ENCODE measurements around the gene C20orf96.

The C20orf96 gene

DNA sequence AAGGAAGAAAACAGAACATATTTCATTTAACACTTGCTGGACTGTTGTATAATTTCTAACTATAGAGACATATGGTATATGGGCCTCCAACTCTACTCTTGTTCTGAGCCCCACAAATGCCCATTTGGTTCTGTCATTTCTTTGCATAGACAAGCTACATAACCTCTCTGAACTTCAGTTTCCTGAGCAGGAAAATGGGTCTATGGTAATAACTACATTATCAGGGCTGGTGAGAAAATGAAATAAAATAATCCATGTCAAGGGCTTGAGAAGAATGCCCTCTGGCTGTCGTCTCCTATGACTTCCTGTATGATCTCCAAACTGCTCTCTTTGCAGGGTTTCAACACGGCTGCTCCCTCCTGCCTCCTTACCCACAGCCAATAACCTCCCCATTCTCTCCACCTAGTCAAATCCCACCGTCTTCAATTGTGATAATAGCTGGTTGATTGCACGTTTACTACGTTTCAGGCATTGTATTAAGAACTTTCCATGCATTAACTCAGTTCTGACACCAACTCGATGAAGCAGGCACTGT lies 18.8 kb upstream of the C20orf96 start:
- no peak for TF ChIP-seq CTCF (IDR thresholded peaks at IDR 0.05; ENCODE audit: insufficient read depth, low read length, poor library complexity, severe bottlenecking)
- no peaks in the 10 kb centered on the region for H3K27me3 ChIP-seq (replicated peaks; ENCODE audit: control insufficient read depth, insufficient read depth, low read length)
- H3K36me3 ChIP-seq (ENCODE audit: control insufficient read depth, insufficient read depth, low read length), result no peaks in the 10 kb centered on the region
- no peak overlapping the region for H3K4me3 ChIP-seq (replicated peaks; ENCODE audit: low read depth, low read length)
- DNase-seq (ENCODE audit: extremely low read depth, insufficient read length), result no peak

- DNase-seq (ENCODE audit: extremely low read depth, insufficient read length), result no peak
- H3K27me3 ChIP-seq (replicated peaks; ENCODE audit: control insufficient read depth, insufficient read depth, low read length), result no peaks in the 10 kb centered on the region
- no peak overlapping the region for H3K4me3 ChIP-seq (replicated peaks; ENCODE audit: low read depth, low read length)
- H3K36me3 ChIP-seq (ENCODE audit: control insufficient read depth, insufficient read depth, low read length), result no peaks in the 10 kb centered on the region
- no peak for TF ChIP-seq CTCF (IDR thresholded peaks at IDR 0.05; ENCODE audit: insufficient read depth, low read length, poor library complexity, severe bottlenecking)
These were observed 18.0 kb upstream of the C20orf96 start for GRCh38 chr20:308427-309038.

DNA sequence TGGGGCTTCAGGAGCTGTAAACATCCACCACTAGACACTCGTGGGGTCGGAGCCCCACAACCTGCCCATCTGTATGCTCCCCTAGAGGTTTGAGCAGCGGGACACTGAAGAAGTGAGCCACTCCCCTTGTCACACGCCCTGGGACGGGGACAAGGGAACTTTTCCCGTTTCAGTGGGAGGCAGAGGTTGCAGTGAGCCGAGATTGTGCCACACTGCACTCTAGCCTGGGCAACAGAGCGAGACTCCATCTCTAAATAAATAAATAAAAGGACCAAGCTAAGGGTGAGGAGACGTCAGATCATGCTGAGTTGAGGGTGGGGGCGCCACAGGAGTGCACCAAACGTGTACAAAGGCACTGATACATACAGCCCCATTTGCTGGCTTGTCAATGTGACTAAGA lies 15.2 kb upstream of the C20orf96 start:
- no peaks in the 10 kb centered on the region for H3K27me3 ChIP-seq (replicated peaks; ENCODE audit: control insufficient read depth, insufficient read depth, low read length)
- TF ChIP-seq CTCF (IDR thresholded peaks at IDR 0.05; ENCODE audit: insufficient read depth, low read length, poor library complexity, severe bottlenecking), result no peak
- H3K36me3 ChIP-seq (ENCODE audit: control insufficient read depth, insufficient read depth, low read length), result peaks cover 1% of the 10 kb centered on the region
- no peak overlapping the region for H3K4me3 ChIP-seq (replicated peaks; ENCODE audit: low read depth, low read length)
- no peak for DNase-seq (ENCODE audit: extremely low read depth, insufficient read length)

GRCh38 chr20:301886-302848 lies 11.6 kb upstream of the C20orf96 start:
- peaks cover 3% of the 10 kb centered on the region for H3K36me3 ChIP-seq (ENCODE audit: control insufficient read depth, insufficient read depth, low read length)
- H3K27me3 ChIP-seq (replicated peaks; ENCODE audit: control insufficient read depth, insufficient read depth, low read length), result no peaks in the 10 kb centered on the region
- DNase-seq (ENCODE audit: extremely low read depth, insufficient read length), result no peak
- H3K4me3 ChIP-seq (replicated peaks; ENCODE audit: low read depth, low read length), result no peak overlapping the region
- TF ChIP-seq CTCF (IDR thresholded peaks at IDR 0.05; ENCODE audit: insufficient read depth, low read length, poor library complexity, severe bottlenecking), result no peak

DNA sequence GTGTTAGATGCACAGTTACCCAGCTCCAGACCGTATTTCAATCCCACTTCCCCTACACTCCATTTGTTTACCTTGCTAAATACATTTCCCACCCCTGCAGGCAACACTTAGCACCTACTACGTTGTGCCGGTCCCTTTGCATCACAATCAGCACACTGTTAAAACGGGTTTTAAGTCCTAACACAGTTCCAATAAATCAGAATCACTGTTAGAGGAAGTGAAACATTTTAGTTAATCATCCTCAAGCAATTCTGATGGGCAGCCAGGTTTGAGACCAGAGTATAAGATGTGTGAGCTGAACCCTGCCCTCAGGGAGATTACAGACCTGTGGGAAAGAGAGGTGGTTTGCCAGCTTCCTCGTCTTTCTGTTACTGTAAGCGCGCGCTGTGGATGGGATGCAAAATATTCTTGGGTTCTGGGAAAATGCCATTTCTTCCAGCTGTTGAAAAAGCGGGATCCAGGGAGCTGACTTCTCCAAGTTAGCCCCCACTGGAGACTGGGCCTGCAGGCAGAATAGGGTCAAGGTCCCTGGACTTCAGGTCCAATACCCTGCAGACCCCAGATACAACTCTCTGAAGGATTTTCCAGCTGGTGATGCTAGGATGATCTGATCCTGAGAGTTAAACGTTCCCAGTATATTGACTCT lies 9.9 kb upstream of the C20orf96 start:
- Histone ChIP-seq H3K36me3 (ENCODE audit: control insufficient read depth, insufficient read depth, low read length) (peaks cover 3% of the 10 kb centered on the region), H3K27me3 (replicated peaks; ENCODE audit: control insufficient read depth, insufficient read depth, low read length) (no peaks in the 10 kb centered on the region), H3K4me3 (replicated peaks; ENCODE audit: low read depth, low read length) (no peak overlapping the region)
- TF ChIP-seq CTCF (IDR thresholded peaks at IDR 0.05; ENCODE audit: insufficient read depth, low read length, poor library complexity, severe bottlenecking), result no peak
- no peak for DNase-seq (ENCODE audit: extremely low read depth, insufficient read length)

Measured in GM06990 (cell line).